MM.1S (cell line): ENCODE measurements around the gene COPS2.

Experiments
- DNase-seq: peaks from one replicate; pipeline ENCODE4 v3.0.0-alpha.2; 2015
- H2AFZ ChIP-seq: fragments of 300-600 bp; sonication (generic); 2 replicates; pipeline ENCODE4 v1.6.0; 2016; ENCODE audit warnings: antibody characterized with exemption, low read length
- H3F3A ChIP-seq: fragments of 300-600 bp; sonication (generic); 2 replicates; pipeline ENCODE4 v1.6.1; 2016; ENCODE audit warnings: mild to moderate bottlenecking, antibody characterized with exemption, low read length, moderate library complexity, mixed read lengths; ENCODE audit not compliant: insufficient read depth
- H3K27ac ChIP-seq: fragments of 300-600 bp; sonication (generic); 2 replicates; pipeline ENCODE4 v1.5.1; 2016; ENCODE audit warnings: mild to moderate bottlenecking, low read length
- H3K27me3 ChIP-seq: fragments of 300-600 bp; sonication (generic); replicated peaks from 2 replicates; pipeline ENCODE4 v1.6.0; 2016; ENCODE audit warnings: low read length; ENCODE audit not compliant: insufficient read depth
- H3K36me3 ChIP-seq: fragments of 300-600 bp; sonication (generic); replicated peaks from 2 replicates; pipeline ENCODE4 v1.6.1; 2016; ENCODE audit warnings: mild to moderate bottlenecking, low read length, mixed read lengths; ENCODE audit not compliant: insufficient read depth
- H3K4me1 ChIP-seq: fragments of 300-600 bp; sonication (generic); 2 replicates; pipeline ENCODE4 v1.6.1; 2016; ENCODE audit warnings: low read length, mixed read lengths
- H3K4me2 ChIP-seq: fragments of 300-600 bp; sonication (generic); 2 replicates; pipeline ENCODE4 v1.6.0; 2016; ENCODE audit warnings: low read depth, low read length
- H3K4me3 ChIP-seq: fragments of 300-600 bp; sonication (generic); 2 replicates; pipeline ENCODE4 v1.5.1; 2016; ENCODE audit warnings: low read length, mixed read lengths
- H3K79me2 ChIP-seq: fragments of 300-600 bp; sonication (generic); 2 replicates; pipeline ENCODE4 v1.6.1; 2016; ENCODE audit warnings: mixed run types, low read length, mixed read lengths
- H3K9ac ChIP-seq: fragments of 300-600 bp; sonication (generic); 2 replicates; pipeline ENCODE4 v1.6.1; 2016; ENCODE audit warnings: low read length, mixed read lengths
- H3K9me2 ChIP-seq: fragments of 300-600 bp; sonication (generic); replicated peaks from 2 replicates; pipeline ENCODE4 v1.6.1; 2016; ENCODE audit warnings: mild to moderate bottlenecking, low read length, mixed read lengths; ENCODE audit not compliant: insufficient read depth
- H3K9me3 ChIP-seq: fragments of 300-600 bp; sonication (generic); replicated peaks from 2 replicates; pipeline ENCODE4 v1.6.1; 2016; ENCODE audit warnings: mild to moderate bottlenecking, low read length, mixed read lengths; ENCODE audit not compliant: insufficient read depth
- H4K20me1 ChIP-seq: fragments of 300-600 bp; sonication (generic); 2 replicates; pipeline ENCODE4 v1.6.1; 2016; ENCODE audit warnings: mild to moderate bottlenecking, low read length, moderate library complexity, mixed read lengths; ENCODE audit not compliant: insufficient read depth
- CTCF ChIP-seq: fragments of 300-600 bp; sonication (generic); IDR thresholded peaks from 2 replicates; pipeline ENCODE4 v1.5.1; 2016; ENCODE audit warnings: antibody characterized with exemption, low read length, mixed read lengths
- EZH2 ChIP-seq: fragments of 300-600 bp; sonication (generic); optimal IDR thresholded peaks from 2 replicates; pipeline ENCODE3; 2017; ENCODE audit warnings: low read depth, mild to moderate bottlenecking, antibody characterized with exemption, low read length, mixed read lengths
- EZH2phosphoT487 ChIP-seq: fragments of 300-600 bp; sonication (generic); IDR thresholded peaks from 2 replicates; pipeline ENCODE4 v1.6.1; 2018; ENCODE audit warnings: antibody characterized with exemption, low read length

Gene COPS2

GRCh38 chr15:49196856-49197255 is 41.5 kb upstream of the COPS2 start:
- TF ChIP-seq CTCF (no peak), EZH2phosphoT487 (no peak), EZH2 (no peak)
- Histone ChIP-seq H3F3A (no peaks in the 10 kb centered on the region), H2AFZ (no peak overlapping the region), H3K36me3 (peaks cover 2% of the 10 kb centered on the region; the same call in 1 of the 2 replicates), H3K79me2 (peaks cover 18% of the 10 kb centered on the region), H3K4me1 (no peaks in the 10 kb centered on the region), H3K9me2 (no peaks in the 10 kb centered on the region), H3K4me2 (no peak overlapping the region), H3K9me3 (no peaks in the 10 kb centered on the region), H3K9ac (no peak overlapping the region), H3K27me3 (no peaks in the 10 kb centered on the region), H3K27ac (no peak overlapping the region), H4K20me1 (no peaks in the 10 kb centered on the region), H3K4me3 (no peak overlapping the region)
- DNase-seq: no peak

GRCh38 chr15:49191892-49192291 is 36.5 kb upstream of the COPS2 start:
- Histone ChIP-seq H3K4me3 (no peak overlapping the region), H3K4me1 (no peaks in the 10 kb centered on the region), H2AFZ (no peak overlapping the region), H3K4me2 (no peak overlapping the region), H3F3A (no peaks in the 10 kb centered on the region), H4K20me1 (no peaks in the 10 kb centered on the region), H3K9me3 (no peaks in the 10 kb centered on the region), H3K79me2 (peaks cover 25% of the 10 kb centered on the region), H3K36me3 (no peaks in the 10 kb centered on the region), H3K9me2 (no peaks in the 10 kb centered on the region), H3K27me3 (no peaks in the 10 kb centered on the region), H3K27ac (no peak overlapping the region), H3K9ac (no peak overlapping the region)
- no peak for DNase-seq
- no peak for TF ChIP-seq EZH2
- TF ChIP-seq CTCF: no peak
- no peak for TF ChIP-seq EZH2phosphoT487

GRCh38 chr15:49190586-49190985 is 35.2 kb upstream of the COPS2 start:
- Histone ChIP-seq H3F3A (no peaks in the 10 kb centered on the region), H3K27ac (no peak overlapping the region), H4K20me1 (no peaks in the 10 kb centered on the region), H3K4me1 (no peaks in the 10 kb centered on the region), H3K4me3 (no peak overlapping the region), H3K9me2 (no peaks in the 10 kb centered on the region), H3K27me3 (no peaks in the 10 kb centered on the region), H3K4me2 (no peak overlapping the region), H3K9me3 (no peaks in the 10 kb centered on the region), H3K9ac (no peak overlapping the region), H3K36me3 (no peaks in the 10 kb centered on the region), H2AFZ (no peak overlapping the region), H3K79me2 (peaks cover 27% of the 10 kb centered on the region)
- no peak for TF ChIP-seq EZH2phosphoT487
- no peak for TF ChIP-seq CTCF
- no peak for TF ChIP-seq EZH2
- DNase-seq: no peak
